Measurements from ENCODE around the gene CPXM2. TPM values are rescaled to one million over a fixed set of nuclear protein-coding genes. Genes with fewer than 3 reads are reported as not detected.

The CPXM2 gene
- total RNA-seq, 1 donor from 2014 or later = not detected

DNA sequence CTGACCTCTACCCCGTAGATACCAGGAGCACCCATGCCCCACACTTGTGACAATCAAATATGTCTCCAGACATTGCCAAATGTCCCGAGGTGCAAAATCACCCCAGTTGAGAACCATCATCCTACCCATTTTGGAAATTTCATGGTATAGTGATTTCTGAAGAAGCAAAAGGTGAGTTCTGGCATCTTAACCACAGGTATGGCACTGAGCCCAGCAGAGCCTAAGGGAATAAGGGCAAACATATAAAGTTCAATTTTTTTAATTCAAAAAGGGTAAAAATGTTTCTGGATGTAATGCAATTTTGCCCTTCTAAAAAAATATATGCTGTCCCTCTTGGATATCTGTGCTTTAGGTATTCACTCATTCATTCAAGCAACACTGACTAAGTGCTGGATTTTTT is 30.5 kb upstream of the CPXM2 start:
- POLR2A ChIA-PET = no interaction called here
- CTCF ChIA-PET = no interaction called here
- Mint-ChIP-seq H3K4me1 (no peaks in the 10 kb centered on the region), H3K9me3 (peaks cover 13% of the 10 kb centered on the region), H3K27ac (no peak overlapping the region), H3K27me3 (peaks cover 21% of the 10 kb centered on the region), H3K4me3 (no peak overlapping the region), H3K36me3 (ENCODE audit: low read depth) (no peaks in the 10 kb centered on the region)
- ATAC-seq (ENCODE audit: low read depth) (no peak), DNase-seq (no peak)
- TF ChIP-seq, protein P1, sequence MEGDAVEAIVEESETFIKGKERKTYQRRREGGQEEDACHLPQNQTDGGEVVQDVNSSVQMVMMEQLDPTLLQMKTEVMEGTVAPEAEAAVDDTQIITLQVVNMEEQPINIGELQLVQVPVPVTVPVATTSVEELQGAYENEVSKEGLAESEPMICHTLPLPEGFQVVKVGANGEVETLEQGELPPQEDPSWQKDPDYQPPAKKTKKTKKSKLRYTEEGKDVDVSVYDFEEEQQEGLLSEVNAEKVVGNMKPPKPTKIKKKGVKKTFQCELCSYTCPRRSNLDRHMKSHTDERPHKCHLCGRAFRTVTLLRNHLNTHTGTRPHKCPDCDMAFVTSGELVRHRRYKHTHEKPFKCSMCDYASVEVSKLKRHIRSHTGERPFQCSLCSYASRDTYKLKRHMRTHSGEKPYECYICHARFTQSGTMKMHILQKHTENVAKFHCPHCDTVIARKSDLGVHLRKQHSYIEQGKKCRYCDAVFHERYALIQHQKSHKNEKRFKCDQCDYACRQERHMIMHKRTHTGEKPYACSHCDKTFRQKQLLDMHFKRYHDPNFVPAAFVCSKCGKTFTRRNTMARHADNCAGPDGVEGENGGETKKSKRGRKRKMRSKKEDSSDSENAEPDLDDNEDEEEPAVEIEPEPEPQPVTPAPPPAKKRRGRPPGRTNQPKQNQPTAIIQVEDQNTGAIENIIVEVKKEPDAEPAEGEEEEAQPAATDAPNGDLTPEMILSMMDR (IDR thresholded peaks at IDR 0.05) = no peak
- intact Hi-C loops (cut with micrococcal nuclease) = no loop called here

DNA sequence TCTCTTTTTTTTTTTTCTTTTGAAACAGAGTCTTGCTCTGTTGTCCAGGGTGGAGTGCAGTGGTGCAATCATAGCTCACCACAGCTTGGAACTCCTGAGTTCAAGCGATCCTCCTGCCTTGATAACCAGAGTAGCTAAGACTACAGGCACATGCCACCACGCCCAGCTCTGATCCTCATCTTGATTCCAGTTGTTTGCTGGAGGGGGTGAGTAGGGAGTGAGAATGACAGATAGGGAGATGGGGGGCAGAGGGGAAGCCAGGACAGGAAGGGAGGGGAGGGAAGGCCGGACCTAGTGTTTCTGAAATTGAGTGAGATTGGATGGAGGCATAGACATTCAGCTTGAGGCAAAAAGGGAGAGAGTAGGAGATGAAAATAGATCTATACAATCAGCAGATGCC is 25.2 kb upstream of the CPXM2 start:
- ChIA-PET CTCF (no interaction called here), POLR2A (no interaction called here)
- DNase-seq (no peak), ATAC-seq (ENCODE audit: low read depth) (no peak)
- peaks cover 11% of the 10 kb centered on the region for H3K9me3 Mint-ChIP-seq
- H3K36me3 Mint-ChIP-seq (ENCODE audit: low read depth) = no peaks in the 10 kb centered on the region
- TF ChIP-seq, protein P1 (IDR thresholded peaks at IDR 0.05) = no peak
- no peak overlapping the region for H3K4me3 Mint-ChIP-seq
- H3K27me3 Mint-ChIP-seq = peaks cover 31% of the 10 kb centered on the region
- peaks cover 6% of the 10 kb centered on the region for H3K4me1 Mint-ChIP-seq
- no peak overlapping the region for H3K27ac Mint-ChIP-seq
- intact Hi-C loops (cut with micrococcal nuclease) = no loop called here

DNA sequence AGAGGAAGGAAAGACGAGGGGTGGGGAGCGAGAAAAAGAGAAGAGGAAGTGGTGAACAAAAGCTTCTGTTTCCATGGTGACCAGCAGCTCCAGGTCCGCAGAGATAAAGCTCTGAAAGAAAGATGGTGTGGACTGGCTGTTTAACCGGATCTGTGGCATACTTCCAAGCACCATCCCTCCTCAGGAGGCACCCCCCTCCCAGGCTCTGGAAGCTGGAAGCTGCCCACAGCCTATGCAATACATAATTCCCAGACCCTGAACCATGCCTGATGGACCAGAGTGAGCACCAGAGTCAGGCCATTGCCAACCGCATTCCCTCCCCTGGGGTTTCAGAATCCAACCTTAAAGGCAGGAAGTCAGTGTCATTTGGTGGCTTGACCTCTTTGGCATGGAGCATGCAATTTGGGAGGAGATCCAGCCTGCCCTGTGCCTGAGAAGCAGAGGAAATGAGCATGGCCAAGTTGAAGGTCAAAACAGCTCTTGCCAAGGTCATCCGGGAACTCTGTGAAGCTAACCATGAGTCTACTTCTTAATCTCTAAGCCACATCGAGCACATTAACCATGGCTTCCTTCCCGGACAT is 22.2 kb upstream of the CPXM2 start:
- CTCF ChIA-PET = no interaction called here
- ATAC-seq (ENCODE audit: low read depth) (no peak), DNase-seq (no peak)
- intact Hi-C loops (cut with micrococcal nuclease) = no loop called here
- Mint-ChIP-seq H3K4me1 (peaks cover 6% of the 10 kb centered on the region), H3K27ac (no peak overlapping the region), H3K9me3 (peaks cover 2% of the 10 kb centered on the region), H3K36me3 (ENCODE audit: low read depth) (no peaks in the 10 kb centered on the region), H3K4me3 (no peak overlapping the region), H3K27me3 (peaks cover 52% of the 10 kb centered on the region)
- TF ChIP-seq, protein P1 (IDR thresholded peaks at IDR 0.05) = no peak
- POLR2A ChIA-PET = no interaction called here

DNA sequence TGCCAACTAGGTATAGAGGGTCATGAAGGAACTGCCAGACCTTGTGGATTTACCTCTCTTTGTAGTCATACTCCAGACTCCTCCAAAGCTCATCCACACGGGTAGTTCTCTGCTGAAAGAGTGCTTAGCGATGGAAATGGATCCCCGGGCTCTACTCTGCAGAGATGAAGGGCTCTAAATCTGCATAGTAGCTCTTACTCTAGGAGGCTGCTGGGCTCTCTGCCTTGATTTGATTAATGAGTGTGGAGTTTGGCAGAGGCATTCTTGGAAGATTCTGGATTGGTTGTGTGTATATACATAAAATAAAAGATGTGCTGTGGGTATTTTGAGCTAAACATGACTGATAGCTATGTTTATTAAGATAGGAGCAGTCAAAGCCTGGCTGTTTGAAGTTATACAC is 21.3 kb upstream of the CPXM2 start:
- no peak overlapping the region for H3K27ac Mint-ChIP-seq
- CTCF ChIA-PET = no interaction called here
- intact Hi-C loops (cut with micrococcal nuclease) = no loop called here
- H3K4me1 Mint-ChIP-seq = peaks cover 6% of the 10 kb centered on the region
- DNase-seq (no peak), ATAC-seq (ENCODE audit: low read depth) (no peak)
- peaks cover 59% of the 10 kb centered on the region for H3K27me3 Mint-ChIP-seq
- TF ChIP-seq, protein P1 (IDR thresholded peaks at IDR 0.05) = no peak
- no peaks in the 10 kb centered on the region for H3K36me3 Mint-ChIP-seq (ENCODE audit: low read depth)
- POLR2A ChIA-PET = no interaction called here
- no peaks in the 10 kb centered on the region for H3K9me3 Mint-ChIP-seq
- H3K4me3 Mint-ChIP-seq = no peak overlapping the region

DNA sequence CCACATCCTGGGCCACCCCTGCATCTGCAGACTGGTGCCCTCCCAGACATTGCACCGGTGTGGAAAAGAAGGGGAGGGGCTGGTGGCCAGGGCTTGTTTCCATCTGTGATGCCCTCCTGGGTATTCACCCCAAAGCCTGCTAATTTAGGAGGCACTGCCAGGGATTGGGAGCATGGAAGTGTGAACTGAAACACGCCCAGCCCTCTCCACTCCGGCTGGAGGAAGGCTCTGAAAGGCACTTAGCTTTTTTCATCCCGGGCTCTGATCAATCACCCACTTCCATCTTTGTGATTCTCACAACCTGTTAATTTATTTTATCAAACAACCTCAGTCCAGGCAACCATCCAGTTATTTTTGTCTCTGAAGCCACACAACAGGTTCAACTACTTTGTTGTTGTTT is 20.9 kb upstream of the CPXM2 start:
- H3K4me3 Mint-ChIP-seq = no peak overlapping the region
- H3K9me3 Mint-ChIP-seq = no peaks in the 10 kb centered on the region
- H3K36me3 Mint-ChIP-seq (ENCODE audit: low read depth) = no peaks in the 10 kb centered on the region
- ChIA-PET CTCF (no interaction called here), POLR2A (no interaction called here)
- H3K27me3 Mint-ChIP-seq = peaks cover 62% of the 10 kb centered on the region
- peaks cover 6% of the 10 kb centered on the region for H3K4me1 Mint-ChIP-seq
- no peak overlapping the region for H3K27ac Mint-ChIP-seq
- no peak for ATAC-seq (ENCODE audit: low read depth)
- intact Hi-C loops (cut with micrococcal nuclease) = no loop called here
- TF ChIP-seq, protein P1 (IDR thresholded peaks at IDR 0.05) = no peak
- DNase-seq = no peak
